ENCODE results near the gene CALY.
"Not testable (repeated sequence)": the region's sequence is repeated elsewhere in the genome, so short reads cannot be mapped to it uniquely, and the experiment has no call there.

CALY gene

GRCh38 chr10:133336577-133337369 lies at the start of gene CALY:
Gene CALY (minus strand): TSS chr10:133336896. CDS start chr10:133328989, 7,907 bp downstream.
- DNase-seq: peak; percentile 93

- peak; percentile 16 for DNase-seq
These were observed 48.5 kb upstream of the CALY start for GRCh38 chr10:133385214-133385613.

- DNase-seq: no peak
These were observed 47.4 kb upstream of the CALY start for GRCh38 chr10:133384071-133384470.

GRCh38 chr10:133383551-133383950 lies 46.9 kb upstream of the CALY start:
- DNase-seq: no peak

GRCh38 chr10:133381036-133381435 lies 44.3 kb upstream of the CALY start:
- no peak for DNase-seq

- no peak for DNase-seq
These were observed 43.3 kb upstream of the CALY start for GRCh38 chr10:133379801-133380666.

GRCh38 chr10:133379152-133379800 lies 42.6 kb upstream of the CALY start, which contains the start of gene PAOX:
Gene PAOX (plus strand): TSS chr10:133379262. CDS start chr10:133379317, 55 bp downstream.
- DNase-seq: peak; percentile 88

- peak; percentile 85 for DNase-seq
These were observed 41.8 kb upstream of the CALY start for GRCh38 chr10:133378251-133379096.

GRCh38 chr10:133377818-133378250 lies 41.1 kb upstream of the CALY start:
- DNase-seq: no peak

GRCh38 chr10:133377025-133377817 lies 40.5 kb upstream of the CALY start:
- no peak for DNase-seq

GRCh38 chr10:133376183-133376582 lies 39.5 kb upstream of the CALY start:
- DNase-seq: not testable (repeated sequence)

- no peak for DNase-seq
These were observed 38.8 kb upstream of the CALY start for GRCh38 chr10:133375357-133376115.

GRCh38 chr10:133373174-133374090 lies 36.7 kb upstream of the CALY start, which contains the start of gene ECHS1:
Gene ECHS1 (minus strand): TSS chr10:133373354. CDS start chr10:133373333, 21 bp downstream.
- DNase-seq: peak; percentile 97

- no peak for DNase-seq
These were observed 35.8 kb upstream of the CALY start for GRCh38 chr10:133372507-133372906.

- no peak for DNase-seq
These were observed 33.5 kb upstream of the CALY start for GRCh38 chr10:133370030-133370786.

GRCh38 chr10:133368153-133368552 lies 31.5 kb upstream of the CALY start:
- DNase-seq: no peak

GRCh38 chr10:133367461-133367860 lies 30.8 kb upstream of the CALY start:
- DNase-seq: not testable (repeated sequence)

- no peak for DNase-seq
These were observed 30.1 kb upstream of the CALY start for GRCh38 chr10:133366751-133367150.

- DNase-seq: no peak
These were observed 29.4 kb upstream of the CALY start for GRCh38 chr10:133366130-133366478.
